HG03280 (cell line): ENCODE results near the gene PRR36.

Experiments
- ATAC-seq: cut with Tn5 transposase; IDR thresholded peaks from one replicate; pipeline ENCODE4 v1.9.1; 2021; ENCODE audit warnings: mild to moderate bottlenecking, moderate library complexity; ENCODE audit not compliant: unreplicated experiment

Gene PRR36

DNA sequence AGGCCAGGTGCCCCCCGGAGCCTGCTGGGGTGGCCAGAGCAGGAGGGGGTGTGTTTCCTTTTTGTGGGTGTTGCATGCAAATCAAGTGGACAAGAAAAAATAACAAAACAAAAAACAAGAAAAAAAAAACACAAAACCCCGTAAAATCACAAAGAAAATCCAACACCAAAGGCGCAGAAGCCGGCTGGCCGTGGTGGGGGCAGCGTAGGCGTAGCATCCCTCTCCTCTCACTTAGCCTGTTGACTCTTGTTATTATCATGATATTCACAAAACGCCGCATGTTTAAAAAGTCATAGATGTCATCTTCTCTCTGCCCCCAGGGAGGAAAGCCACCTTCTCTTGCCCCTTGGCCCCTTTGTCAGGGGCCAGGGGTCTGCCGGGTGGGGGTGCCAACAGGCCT lies 39.5 kb upstream of the PRR36 start:
- no peak for ATAC-seq

DNA sequence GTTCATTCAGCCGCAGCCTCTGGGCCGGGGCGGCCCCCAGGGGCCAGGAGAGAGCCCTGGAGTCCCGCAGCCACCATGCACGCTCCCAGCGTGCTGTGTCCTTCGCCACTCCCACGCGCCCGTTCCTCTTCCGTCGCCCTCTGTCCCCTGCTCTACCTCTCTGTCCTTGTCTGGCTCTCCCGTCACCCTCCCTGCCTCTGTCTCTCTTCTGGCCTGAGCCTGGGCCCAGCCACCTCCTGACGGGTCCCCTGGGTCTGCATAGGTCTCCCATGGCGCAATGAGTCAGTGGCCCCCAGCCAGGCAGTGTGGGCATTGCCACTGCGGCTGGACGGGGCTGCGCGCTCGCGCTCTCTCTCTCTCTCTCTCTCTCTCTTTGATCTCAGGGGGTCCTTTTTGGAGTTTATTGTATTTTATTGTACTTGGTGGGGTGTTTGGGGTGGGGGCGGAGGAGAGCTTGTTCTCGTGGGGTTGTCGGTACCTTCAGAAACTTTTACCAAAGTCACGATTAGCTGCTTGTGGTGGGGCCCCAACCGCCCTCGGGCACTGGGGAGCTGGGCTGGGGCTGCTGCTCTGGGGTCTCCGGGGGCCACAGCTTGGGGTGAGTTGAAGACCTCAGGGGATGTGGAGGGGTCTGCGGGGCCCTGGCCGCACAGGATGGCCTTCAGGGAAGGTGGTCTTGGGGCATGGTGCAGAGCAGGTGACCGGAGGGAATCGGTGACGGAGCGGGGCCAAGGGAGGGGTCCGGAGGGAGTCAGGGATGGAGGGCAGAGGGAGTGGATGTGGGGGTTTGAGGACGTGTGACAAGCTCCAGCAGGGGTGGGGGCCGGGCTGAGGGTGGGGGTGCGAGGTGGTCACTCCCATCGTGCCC lies 38.7 kb upstream of the PRR36 start:
- ATAC-seq, result no peak

DNA sequence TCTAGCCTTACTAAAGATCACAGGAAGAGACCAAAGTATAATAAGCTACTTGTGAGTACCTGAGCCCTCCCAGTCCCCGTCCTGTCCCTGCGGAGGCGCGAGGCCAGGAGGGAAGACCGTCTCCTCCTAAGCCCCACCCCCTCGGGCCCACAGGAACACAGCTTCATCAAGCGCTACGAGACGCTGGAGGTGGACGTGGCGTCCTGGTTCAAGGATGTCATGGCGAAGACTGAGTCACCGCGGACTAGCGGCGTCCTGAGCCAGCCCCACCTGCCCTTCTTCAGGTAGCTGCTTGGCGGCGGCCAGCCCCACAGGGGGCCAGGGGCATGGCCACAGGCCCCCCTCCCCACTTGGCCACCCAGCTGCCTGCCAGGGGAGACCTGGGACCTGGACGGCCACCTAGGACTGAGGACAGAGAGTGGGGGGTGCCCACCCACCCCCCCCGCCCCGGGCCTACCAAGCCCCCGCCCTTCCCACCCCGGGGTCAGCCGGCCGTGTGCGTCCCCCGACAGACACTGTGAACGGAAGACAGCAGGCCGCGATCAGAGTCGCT lies 38.0 kb upstream of the PRR36 start:
- ATAC-seq, result no peak

DNA sequence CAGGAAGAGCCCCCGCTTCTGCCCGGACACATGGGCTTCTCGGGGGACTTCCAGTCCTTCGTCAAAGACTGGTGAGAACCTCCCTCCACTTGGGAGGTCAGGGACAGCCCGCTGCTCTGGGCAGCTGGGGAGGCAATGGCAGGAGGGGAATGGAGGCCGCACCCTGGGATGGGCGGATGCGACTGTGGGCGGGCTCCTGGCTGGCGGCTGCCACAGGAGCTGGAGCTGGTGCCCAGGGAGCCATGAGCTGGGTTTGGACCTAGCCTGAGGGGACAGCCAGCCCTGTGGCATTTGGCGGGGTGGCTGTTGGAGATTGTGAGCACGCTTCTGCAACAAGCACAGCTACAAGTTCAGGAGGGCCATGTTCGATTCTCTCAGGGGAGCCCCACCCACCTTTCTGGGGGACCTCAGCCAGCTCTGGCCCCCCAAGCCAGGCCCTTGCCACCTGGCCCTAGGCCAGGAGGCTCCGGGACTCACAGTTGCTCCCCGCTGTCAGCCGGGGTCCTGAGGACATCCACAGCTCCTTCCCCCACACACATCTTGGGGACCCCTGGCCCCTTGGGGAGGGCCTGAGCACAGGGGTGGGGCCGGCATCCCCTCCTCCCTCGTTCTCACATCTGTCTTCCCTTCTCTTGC lies 37.4 kb upstream of the PRR36 start:
- no peak for ATAC-seq

DNA sequence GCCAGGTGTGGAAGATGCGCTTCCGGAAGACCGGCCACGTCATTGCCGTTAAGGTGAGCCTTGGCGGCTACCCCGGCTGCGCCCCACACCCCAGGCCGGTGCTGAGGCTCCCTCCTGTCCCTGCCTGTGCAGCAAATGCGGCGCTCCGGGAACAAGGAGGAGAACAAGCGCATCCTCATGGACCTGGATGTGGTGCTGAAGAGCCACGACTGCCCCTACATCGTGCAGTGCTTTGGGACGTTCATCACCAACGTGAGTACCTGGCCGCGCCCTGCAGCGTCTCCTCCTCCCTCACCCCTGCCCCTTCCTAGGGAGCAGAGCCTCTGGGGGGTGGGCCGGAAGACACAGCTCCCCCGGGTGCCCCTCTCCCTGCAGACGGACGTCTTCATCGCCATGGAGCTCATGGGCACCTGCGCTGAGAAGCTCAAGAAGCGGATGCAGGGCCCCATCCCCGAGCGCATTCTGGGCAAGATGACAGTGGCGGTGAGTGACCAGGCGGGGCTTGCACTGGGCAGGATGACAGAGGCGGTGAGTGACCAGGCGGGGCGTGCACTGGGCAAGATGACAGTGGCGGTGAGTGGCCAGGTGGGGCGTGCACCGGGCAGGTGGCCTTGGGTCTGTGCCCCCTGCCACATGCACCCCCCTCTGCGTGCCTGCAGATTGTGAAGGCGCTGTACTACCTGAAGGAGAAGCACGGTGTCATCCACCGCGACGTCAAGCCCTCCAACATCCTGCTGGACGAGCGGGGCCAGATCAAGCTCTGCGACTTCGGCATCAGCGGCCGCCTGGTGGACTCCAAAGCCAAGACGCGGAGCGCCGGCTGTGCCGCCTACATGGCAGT lies 36.4 kb upstream of the PRR36 start:
- no peak for ATAC-seq

DNA sequence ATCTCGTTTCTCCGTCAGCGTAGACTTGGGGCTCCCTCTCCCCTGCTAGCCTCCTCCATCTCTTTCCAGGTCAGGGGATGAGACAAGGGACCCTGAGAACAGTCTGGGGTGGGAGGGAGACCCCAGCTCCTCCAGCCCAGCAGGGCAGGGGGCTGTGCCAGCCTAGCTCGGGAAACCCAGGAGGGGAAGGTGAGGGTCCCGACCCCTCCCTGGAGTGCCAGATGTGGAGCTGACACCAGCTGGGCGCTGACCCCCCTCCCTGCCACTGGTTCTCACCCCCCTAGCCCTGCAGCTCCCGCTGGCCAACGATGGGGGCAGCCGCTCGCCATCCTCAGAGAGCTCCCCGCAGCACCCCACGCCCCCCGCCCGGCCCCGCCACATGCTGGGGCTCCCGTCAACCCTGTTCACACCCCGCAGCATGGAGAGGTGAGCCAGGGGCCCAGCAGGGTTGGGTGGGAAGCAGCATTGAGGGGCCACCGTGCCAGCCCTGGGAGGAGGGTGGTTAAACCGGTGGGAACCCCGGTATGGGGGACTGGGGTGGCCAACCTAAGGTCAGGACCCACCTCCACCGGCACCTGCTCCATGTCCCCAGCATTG lies 35.4 kb upstream of the PRR36 start:
- ATAC-seq, result no peak

DNA sequence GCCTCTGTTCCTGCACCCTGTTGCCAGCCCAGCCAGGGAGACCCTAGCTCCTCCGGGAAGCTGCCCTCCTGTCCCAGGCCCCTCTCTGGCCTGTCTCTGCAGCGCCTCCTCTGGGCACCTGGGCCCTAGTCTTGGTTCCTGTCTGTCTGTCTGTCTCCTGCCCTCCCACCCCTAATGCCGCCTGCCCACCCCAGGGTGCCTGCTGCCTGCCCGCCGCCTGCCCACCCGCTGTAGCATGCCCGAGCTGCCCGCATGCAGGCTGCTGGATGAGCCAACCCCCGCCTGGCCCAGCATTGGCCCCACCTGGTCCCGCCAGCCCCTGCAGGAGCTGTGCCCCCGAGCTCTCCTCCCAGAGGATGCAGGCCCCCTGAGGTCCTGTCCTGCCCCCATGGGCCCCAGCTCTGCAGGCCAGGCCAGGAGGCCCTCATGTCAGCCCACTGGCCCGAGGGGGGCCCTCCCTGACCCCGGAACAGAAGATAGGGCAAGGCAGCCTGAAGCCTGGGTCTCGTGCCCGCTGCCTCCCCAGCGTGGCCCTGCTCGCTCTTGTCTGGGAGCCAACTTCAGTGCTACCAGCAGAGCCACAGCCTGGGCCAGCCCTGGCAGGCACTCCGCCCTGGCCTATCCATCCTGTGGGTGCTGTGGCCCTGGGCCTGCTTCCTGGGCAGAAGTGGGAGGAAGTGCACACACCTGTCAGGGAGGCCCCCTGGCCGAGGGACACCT lies 34.7 kb upstream of the PRR36 start:
- ATAC-seq, result no peak

DNA sequence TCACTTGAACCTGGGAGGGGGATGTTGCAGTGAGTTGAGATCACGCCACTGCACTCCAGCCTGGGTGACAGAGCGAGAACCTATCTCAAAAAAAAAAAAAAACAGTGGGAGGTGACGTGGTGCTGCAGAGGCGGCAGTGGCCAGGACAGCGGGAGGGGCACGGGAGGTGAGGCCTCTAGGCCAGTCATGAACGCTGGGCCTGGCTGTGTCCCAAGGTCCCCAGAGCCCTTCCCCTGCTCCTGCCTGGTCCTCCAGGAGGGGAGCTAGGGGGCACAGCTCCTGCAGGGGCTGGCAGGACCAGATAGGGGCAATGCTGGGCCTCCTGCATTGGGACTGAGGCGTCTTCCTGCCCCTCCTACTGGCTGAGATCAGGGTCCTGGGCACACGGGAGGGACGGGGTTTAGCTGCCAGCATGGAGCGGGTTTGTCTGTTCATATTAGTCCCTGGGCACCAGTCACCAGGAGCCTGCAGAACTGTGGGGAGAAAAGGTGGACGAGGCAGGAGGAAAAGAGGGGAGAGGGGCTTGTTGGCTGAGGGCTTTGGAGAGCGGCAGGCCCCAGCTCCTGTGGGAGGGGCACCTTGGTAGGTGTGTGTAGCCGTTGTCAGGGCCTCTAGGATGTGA lies 34.0 kb upstream of the PRR36 start:
- no peak for ATAC-seq

DNA sequence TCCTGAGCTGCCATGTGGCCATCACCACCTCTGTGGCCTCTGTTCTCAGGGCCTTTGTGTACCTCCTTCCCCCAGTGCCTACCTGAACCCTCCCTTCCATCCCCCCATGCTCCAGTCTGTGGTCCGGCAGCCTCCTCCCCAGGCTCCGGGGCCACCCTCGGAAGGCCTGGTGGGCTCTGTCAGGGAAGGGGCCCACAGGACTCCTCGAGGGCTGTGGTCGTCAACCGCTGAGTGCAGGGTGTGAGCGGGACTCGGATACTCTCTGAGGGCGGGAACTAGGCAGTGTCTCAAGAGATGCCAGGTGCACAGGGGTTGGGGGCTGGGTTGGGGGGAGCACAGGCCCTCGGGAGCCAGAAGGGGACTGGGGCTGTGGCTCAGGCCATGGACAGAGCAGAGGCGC lies 33.4 kb upstream of the PRR36 start:
- ATAC-seq, result no peak

DNA sequence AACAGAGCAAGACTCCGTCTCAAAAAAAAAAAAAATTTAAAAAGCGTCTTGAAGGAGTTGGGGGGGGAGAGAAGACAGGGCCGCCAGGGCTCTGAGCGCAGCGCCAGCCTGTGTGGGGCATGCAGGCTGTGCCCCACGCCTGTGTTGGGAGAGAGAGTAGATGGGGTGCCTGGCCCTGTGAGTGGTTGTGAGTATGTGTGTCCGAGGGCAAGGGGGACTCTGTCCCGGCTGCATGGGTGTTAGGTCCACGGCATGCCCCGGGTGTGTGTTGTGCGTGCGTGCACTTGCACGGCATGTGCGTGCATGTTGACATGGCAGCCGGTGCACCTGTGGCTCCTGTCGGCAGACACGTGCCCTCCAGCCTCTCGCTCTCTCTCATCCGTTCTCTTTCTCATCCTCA lies 32.9 kb upstream of the PRR36 start:
- no peak for ATAC-seq

DNA sequence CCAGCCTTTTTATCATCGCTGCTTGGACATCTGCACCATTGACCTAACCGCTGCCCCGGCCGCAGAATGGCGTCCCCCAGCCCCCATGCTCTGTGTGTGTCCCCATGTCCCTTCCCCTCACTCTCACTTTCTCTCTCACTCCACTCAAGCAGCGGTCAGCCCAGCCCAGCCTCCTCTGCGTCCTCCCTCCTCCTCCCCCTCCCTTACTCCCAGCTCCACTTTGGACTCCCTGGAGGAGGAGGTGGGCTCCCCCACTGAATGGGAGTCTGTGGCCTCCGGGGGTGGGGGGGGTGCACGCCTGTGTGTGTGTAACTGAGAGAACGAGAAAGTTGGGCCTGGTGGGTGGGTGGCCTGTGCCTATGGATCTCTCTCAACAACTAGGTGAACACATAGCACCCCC lies 31.7 kb upstream of the PRR36 start:
- ATAC-seq, result no peak

DNA sequence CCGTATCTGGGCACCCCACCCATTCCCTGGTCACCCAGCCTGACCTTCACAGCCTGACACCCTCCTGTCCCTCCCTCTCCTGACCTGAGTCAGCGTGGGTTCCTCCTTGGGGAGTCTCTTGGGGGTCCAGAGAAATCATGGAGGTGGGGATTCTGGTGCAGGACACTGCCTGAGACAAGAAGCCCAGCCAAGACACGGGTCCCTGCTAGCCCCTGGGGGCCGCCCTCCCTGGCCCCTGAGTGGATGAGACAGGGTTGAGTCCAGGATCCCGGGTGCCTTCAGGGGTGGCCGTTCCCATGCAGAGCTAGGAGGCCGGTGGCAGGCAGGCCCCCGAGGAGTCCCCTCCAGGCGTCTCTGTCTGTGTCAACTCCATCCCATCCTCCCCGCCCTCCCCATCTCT lies 31.1 kb upstream of the PRR36 start:
- ATAC-seq, result no peak

DNA sequence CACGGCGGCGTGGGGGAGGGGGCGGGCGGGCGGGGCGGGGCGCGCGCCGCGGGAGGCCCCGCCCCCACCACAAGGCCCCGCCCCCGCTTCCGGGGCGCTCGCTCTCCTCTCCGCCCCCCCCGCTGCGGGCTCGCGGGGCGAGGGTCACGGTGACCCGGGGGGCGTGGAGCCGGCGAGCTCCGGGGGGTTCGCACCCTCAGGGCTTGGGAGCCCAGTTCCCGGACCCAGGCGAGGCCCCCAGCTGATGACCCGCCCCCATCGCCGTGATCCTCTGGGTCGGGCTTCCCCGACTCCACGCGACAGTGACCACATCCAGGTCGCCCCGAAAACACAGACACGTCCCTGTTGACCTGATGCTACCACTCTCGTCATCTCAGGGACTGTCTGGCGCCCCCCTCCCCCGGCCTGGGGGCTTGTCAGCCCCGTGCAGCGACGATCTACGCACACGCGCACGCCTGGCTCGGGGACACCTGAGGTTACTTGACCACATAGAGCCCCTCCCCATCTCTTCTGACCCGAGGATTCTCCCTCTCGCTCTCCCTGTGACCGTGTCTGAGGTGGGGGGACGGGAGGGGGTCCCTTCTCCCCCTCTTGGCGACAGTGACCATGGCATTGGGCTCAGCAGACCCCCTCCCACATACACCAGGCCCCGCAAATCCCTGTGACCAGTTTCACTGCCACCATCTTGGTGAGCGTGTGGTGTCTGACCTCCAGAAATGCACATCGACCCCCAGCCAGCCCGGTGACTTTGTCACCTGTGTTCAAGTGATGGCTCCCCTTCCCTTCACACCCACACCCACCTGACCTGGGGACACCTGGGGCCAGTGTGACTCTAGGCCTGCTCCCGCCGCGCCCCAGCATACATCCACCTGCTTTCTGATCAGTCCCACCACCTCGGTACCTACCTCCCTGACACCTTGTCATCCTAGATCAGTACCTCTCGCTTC lies 30.2 kb upstream of the PRR36 start:
- ATAC-seq, result peak; percentile 34

DNA sequence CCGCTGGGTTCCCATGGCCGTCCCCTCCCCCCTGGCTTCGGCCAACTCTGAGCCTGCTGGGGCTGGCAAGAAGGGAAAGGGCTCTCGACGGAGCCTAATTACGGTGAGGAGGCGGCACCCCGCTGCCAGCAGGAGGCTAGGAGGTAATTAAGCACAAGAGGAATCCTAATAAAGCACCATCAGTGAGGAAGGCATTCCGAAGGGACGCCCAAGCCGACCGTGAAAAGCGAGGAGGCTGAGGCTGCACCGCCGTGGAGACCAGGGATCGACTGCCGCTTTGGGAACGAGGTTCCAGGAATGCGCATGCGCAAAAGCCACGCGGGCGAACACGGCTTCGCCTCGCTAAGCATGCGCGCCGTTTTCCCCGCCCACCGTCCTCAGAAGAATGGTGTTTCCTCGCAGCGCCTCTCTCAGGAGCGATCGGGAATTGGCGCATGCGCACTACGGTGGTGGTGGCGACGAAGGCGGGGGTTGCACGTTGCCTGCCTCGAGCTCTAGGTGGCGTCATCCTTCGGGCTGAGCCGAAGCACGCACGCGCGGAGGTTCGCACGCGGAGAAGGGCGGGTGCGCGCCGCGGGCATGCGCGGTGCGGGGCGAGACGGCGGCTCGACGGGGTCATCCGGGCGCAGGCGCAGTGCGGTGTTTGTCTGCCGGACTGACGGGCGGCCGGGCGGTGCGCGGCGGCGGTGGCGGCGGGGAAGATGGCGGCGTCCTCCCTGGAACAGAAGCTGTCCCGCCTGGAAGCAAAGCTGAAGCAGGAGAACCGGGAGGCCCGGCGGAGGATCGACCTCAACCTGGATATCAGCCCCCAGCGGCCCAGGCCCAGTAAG lies 29.3 kb upstream of the PRR36 start, which contains the start of gene MAP2K7:
Gene MAP2K7 (plus strand): TSS at position 634 of the 830 bp plus-strand sequence. CDS start 68 bp downstream, at position 702.
- ATAC-seq, result peak; percentile 87

DNA sequence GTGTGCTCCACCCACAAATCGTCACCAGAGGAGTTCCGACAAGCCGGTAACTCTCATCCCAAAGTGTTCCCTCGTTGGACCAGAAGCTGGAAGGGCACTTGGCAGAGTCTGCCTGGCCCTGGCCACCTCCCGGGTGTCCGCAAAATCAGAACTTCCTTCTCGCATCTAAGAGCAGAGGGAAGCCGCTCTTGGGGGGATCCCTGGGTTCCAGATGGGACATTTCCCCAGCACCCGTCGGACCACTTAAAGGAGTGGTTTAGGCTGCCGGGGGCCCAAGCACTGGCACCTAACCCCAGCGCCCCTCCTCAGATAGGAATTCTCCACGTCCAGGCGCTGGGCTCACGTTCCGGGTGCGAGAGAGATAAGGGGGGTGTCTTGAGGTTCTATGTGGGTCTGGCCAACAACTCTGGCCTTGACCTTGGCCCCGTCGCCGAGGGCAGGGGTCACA lies 28.6 kb upstream of the PRR36 start:
- no peak for ATAC-seq

DNA sequence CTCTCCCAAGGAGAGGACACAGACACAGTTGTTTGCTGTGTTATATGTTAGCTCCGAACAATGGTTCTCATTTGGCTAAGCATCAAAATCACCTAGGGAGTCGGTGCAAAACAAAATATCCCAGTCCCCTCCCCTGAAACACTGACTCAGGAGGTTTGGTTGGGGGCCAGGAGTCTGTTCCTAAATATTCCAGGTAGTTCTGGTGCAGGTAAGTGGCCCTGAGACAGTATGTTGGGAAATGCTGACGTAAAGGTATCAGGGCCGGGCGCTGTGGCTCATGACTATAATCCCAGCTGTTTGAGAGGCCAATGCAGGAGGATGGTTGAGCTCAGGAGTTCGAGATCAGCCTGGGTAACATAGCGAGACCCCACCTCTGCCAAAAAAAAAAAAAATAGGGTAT lies 27.1 kb upstream of the PRR36 start:
- ATAC-seq, result no peak

DNA sequence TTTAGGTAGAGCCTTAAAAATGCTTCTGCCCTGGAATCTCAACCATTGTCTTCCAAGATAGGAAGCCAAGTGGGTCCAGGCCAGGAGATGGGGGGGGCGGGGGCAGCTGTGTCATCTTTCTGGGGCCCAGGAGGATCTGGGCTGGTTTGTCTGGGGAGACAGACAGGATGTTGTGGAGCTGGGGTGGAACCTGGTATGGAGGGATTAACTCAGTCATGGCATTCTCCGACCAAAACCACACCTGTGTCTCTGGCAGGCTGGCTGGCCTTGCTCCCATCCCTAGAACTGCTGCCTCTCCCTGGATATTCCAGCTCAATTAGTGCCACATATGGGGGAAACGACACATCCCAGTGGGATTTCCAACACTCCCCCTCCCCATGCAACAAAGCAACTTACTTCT lies 26.7 kb upstream of the PRR36 start:
- ATAC-seq, result no peak

DNA sequence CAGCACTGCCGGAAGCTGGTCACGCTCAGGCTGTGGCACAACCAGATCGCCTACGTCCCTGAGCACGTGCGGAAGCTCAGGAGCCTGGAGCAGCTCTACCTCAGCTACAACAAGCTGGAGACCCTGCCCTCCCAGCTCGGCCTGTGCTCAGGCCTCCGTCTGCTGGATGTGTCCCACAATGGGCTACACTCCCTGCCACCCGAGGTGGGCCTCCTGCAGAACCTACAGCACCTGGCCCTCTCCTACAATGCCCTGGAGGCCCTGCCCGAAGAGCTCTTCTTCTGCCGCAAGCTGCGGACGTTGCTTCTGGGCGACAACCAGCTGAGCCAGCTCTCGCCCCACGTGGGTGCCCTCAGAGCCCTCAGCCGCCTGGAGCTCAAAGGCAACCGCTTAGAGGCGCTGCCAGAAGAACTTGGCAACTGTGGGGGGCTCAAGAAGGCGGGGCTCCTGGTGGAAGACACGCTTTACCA lies 26.2 kb upstream of the PRR36 start:
- no peak for ATAC-seq
